IPS DF 6.9 (cell line): ENCODE data around the gene SON.
"Not testable (repeated sequence)": the region's sequence is repeated elsewhere in the genome, so short reads cannot be mapped to it uniquely, and the experiment has no call there.

Experiments
- DNase-seq: peaks from one replicate; pipeline ENCODE4 v3.0.0-alpha.2; 2013; ENCODE audit warnings: low read depth, low spot score
- H3K27ac ChIP-seq: one replicate; pipeline ENCODE4 v1.5.1; 2013; ENCODE audit warnings: low read length, control low read depth
- H3K27me3 ChIP-seq: 2 replicates; pipeline ENCODE4 v1.6.1; 2013; ENCODE audit warnings: mild to moderate bottlenecking, low read length; ENCODE audit not compliant: control insufficient read depth, insufficient read depth
- H3K36me3 ChIP-seq: 2 replicates; pipeline ENCODE4 v1.6.1; 2013; ENCODE audit warnings: low read length; ENCODE audit not compliant: control insufficient read depth, insufficient read depth
- H3K4me1 ChIP-seq: 2 replicates; pipeline ENCODE4 v1.6.1; 2013; ENCODE audit warnings: low read length; ENCODE audit not compliant: control insufficient read depth, insufficient read depth
- H3K4me3 ChIP-seq: 2 replicates; pipeline ENCODE4 v1.5.1; 2013; ENCODE audit warnings: mild to moderate bottlenecking, low read length
- H3K9me3 ChIP-seq: 2 replicates; pipeline ENCODE4 v1.6.1; 2013; ENCODE audit warnings: low read length, inconsistent platforms; ENCODE audit not compliant: control insufficient read depth, insufficient read depth
- WGBS: extraction: QIAGEN DNeasy Blood & Tissue Kit; methylation state at CpG from one replicate; pipeline ENCODE4 v1.1.7; 2013; ENCODE audit warnings: mixed read lengths, missing lambda C conversion rate; ENCODE audit not compliant: insufficient read length, insufficient coverage; 5-methylcytosine and 5-hydroxymethylcytosine counted together

SON gene, protein sequence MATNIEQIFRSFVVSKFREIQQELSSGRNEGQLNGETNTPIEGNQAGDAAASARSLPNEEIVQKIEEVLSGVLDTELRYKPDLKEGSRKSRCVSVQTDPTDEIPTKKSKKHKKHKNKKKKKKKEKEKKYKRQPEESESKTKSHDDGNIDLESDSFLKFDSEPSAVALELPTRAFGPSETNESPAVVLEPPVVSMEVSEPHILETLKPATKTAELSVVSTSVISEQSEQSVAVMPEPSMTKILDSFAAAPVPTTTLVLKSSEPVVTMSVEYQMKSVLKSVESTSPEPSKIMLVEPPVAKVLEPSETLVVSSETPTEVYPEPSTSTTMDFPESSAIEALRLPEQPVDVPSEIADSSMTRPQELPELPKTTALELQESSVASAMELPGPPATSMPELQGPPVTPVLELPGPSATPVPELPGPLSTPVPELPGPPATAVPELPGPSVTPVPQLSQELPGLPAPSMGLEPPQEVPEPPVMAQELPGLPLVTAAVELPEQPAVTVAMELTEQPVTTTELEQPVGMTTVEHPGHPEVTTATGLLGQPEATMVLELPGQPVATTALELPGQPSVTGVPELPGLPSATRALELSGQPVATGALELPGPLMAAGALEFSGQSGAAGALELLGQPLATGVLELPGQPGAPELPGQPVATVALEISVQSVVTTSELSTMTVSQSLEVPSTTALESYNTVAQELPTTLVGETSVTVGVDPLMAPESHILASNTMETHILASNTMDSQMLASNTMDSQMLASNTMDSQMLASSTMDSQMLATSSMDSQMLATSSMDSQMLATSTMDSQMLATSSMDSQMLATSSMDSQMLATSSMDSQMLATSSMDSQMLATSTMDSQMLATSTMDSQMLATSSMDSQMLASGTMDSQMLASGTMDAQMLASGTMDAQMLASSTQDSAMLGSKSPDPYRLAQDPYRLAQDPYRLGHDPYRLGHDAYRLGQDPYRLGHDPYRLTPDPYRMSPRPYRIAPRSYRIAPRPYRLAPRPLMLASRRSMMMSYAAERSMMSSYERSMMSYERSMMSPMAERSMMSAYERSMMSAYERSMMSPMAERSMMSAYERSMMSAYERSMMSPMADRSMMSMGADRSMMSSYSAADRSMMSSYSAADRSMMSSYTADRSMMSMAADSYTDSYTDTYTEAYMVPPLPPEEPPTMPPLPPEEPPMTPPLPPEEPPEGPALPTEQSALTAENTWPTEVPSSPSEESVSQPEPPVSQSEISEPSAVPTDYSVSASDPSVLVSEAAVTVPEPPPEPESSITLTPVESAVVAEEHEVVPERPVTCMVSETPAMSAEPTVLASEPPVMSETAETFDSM (N-terminal part only)

DNA sequence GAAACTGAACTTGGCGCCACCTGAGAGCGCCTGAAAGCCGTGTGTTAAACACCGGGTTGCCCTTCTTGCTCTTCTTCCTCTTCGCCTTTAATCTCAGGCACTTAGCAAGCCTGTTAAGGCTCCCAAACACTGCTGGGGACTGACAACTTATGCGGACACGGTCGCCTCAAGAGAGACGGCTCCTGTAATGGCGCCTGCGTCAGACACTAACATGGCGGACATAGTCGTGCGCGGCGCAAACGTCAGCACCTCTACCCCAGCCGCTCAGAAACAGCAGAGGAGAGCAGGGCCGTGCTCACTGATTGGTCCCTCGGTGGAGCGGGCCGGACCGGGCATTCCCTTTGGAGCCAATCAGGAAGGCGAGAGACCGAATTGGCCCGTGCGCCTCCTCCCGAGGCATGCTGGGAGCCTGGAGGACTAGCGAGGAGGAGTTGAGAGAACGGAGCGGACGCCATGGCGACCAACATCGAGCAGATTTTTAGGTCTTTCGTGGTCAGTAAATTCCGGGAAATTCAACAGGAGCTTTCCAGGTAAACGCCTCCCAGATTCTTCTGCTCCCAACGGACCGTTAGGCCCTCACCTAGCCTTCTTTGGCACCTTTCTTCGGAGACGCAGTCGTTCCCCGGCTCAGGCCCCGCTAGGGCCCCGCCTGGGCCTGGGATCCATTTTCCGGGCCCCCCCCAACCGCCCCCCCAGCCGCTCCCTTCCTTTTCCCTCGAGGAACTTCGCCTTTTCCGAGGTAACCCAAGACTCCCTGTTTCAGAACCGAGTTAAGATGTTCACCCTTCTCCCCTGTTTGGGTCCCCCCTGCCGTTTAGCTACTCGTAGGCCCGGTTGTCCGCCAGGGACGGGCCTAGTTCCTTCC lies at the start of gene SON:
Gene SON, plus strand, starts transcription at position 399 of the 865 bp plus-strand sequence. Its CDS starts 55 bp downstream, at position 454.
- Histone ChIP-seq H3K4me3 (peak within 1 kb of the TSS; percentile 96), H3K4me1 (no peaks in the 10 kb centered on the region), H3K9me3 (no peaks in the 10 kb centered on the region), H3K27ac (no peak within 1 kb of the TSS), H3K27me3 (no peaks in the 10 kb centered on the region), H3K36me3 (0 out of 2 replicates have a peak, but pooled peaks cover 3% of the 10 kb centered on the region)
- no CpG with 5 or more reads among the region's 57 CpGs for WGBS
- peak; percentile 97 for DNase-seq

DNA sequence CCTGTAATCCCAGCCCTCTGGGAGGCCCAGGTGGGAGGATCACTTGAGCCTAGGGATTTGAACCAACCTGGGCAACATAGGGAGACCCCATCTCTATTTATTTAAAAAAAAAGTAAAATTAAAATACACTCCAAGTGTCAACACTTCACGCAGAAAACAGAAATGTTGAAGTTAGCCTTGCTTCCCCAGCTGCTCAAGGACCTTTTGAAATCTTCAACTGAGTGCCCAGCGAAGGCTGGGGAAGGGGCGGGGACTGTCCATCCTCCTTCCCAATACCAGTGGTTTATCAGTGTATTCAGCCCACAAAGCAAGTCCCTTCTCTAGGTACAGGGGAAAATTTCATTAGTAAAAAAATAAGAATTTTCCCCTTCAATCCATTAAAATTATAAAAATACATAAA lies 49.1 kb upstream of the SON start:
- H3K4me3 ChIP-seq: no peak overlapping the region
- H3K36me3 ChIP-seq: no peaks in the 10 kb centered on the region
- H3K27me3 ChIP-seq: no peaks in the 10 kb centered on the region; the same call in 1 of the 2 replicates
- no peak overlapping the region for H3K27ac ChIP-seq
- WGBS: no CpG with 5 or more reads among the region's 3 CpGs
- no peaks in the 10 kb centered on the region for H3K9me3 ChIP-seq
- H3K4me1 ChIP-seq: no peaks in the 10 kb centered on the region
- no peak for DNase-seq

DNA sequence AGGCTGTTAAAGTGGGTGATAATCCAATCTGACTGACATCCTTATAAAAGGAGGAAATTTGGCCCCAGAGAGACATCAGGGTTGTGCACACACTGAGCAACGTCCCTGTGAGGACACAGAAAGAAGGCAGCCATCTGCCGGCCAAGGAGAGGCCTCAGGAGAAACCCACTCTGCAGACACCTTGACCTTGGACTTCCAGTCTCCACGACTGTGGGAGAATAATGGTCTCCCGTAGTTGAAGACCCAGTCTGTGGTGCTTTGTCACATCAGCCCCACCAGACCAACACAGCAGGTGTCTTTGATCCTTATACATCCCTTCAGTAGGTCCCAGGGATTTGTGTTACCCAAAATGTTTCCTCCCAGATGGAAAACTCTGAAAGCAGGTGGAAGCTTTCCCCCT lies 47.1 kb upstream of the SON start:
- no peaks in the 10 kb centered on the region for H3K4me1 ChIP-seq
- H3K9me3 ChIP-seq: no peaks in the 10 kb centered on the region
- H3K27ac ChIP-seq: no peak overlapping the region
- no CpG with 5 or more reads among the region's 4 CpGs for WGBS
- H3K4me3 ChIP-seq: no peak overlapping the region
- DNase-seq: no peak
- H3K27me3 ChIP-seq: no peaks in the 10 kb centered on the region; the same call in 1 of the 2 replicates
- H3K36me3 ChIP-seq: no peaks in the 10 kb centered on the region

DNA sequence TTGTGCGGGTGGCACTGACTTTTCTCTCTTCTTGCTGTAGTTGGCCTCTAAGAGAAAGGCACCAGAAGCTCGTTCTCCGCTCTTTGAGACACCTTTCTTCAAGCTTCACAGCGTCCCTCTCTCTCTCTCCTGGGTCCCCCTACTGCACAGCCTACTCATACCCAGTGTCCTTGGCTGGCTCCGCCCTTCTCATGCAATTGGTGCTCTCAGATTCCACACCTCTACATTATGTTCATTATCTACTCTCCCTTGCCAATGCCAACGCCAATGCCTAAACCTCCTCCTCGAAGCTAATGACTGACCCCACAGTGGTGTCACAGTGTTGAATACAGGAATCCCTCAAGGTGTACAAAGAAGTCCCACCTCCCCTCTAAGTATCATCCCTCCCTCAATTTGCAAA lies 46.5 kb upstream of the SON start:
- no peaks in the 10 kb centered on the region; the same call in 1 of the 2 replicates for H3K27me3 ChIP-seq
- H3K4me3 ChIP-seq: no peak overlapping the region
- no CpG with 5 or more reads among the region's 7 CpGs for WGBS
- no peaks in the 10 kb centered on the region for H3K36me3 ChIP-seq
- DNase-seq: no peak
- H3K4me1 ChIP-seq: no peaks in the 10 kb centered on the region
- H3K27ac ChIP-seq: no peak overlapping the region
- no peaks in the 10 kb centered on the region for H3K9me3 ChIP-seq

DNA sequence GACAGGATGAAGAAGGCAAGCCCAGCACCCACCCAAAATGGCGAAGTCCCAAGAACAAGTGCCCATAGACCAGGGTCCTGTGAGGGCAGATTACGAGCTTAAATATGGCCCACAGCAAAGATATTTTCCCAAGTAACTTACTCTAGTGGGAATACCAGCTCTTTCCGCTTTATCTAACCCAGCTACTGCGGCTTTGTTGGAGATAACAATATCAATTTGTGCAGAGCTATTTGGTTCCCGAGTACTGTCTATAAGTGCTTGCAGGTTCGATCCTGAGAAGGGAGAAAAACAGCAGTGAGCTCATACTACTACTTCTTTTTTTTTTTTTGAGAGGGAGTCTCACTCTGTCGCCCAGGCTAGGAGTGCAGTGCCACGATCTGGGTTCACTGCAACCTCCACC lies 37.0 kb upstream of the SON start:
- no peaks in the 10 kb centered on the region for H3K4me1 ChIP-seq
- H3K27ac ChIP-seq: no peak overlapping the region
- DNase-seq: no peak
- no peaks in the 10 kb centered on the region for H3K9me3 ChIP-seq
- H3K4me3 ChIP-seq: no peak overlapping the region
- no CpG with 5 or more reads among the region's 8 CpGs for WGBS
- H3K27me3 ChIP-seq: no peaks in the 10 kb centered on the region
- peaks cover 11% of the 10 kb centered on the region for H3K36me3 ChIP-seq

DNA sequence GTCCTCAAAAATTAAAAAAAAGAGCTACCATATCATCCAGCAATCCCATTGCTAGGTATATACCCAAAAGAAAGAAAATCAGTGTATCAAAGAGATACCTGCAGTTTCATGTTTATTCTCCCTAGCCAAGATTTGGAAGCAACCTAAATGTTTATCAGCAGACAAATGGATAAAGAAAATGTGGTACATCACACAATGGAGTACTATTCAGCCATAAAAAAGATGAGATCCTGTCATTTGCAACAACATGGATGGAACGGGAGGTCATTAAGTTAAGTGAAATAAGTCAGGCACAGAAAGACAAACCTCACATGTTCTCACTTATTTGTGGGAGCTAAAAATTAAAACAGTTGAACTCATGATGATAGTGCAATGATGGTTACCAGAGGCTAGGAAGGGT lies 35.8 kb upstream of the SON start:
- H3K9me3 ChIP-seq, H3K4me3 ChIP-seq, DNase-seq, H3K27me3 ChIP-seq, H3K4me1 ChIP-seq, H3K27ac ChIP-seq: not testable (repeated sequence)
- peaks cover 15% of the 10 kb centered on the region for H3K36me3 ChIP-seq
- no CpG with 5 or more reads among the region's 1 CpG for WGBS

DNA sequence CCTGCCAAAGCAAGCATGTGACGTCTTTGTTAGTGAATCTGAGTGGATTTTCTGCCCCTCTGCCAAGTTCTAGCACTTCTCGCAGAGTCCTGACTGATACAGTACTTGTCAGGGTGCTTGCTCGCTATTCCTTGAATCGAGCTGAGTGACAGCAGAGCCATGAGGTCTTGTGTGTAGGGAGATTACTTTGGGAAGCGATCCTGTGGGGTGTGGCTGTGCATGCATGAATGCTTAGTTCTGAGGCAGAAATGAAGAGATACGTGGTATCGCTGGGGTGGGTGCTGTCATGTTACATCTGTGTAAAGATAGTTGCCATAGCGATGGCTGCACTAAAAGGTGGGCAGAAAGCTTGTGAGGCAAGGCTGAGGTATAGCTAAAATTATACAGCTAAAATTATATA lies 32.0 kb upstream of the SON start:
- H3K4me1 ChIP-seq: no peaks in the 10 kb centered on the region
- H3K27ac ChIP-seq: no peak overlapping the region
- H3K9me3 ChIP-seq: no peaks in the 10 kb centered on the region
- no peaks in the 10 kb centered on the region for H3K27me3 ChIP-seq
- DNase-seq: no peak
- H3K4me3 ChIP-seq: no peak overlapping the region
- no CpG with 5 or more reads among the region's 8 CpGs for WGBS
- H3K36me3 ChIP-seq: peaks cover 26% of the 10 kb centered on the region

DNA sequence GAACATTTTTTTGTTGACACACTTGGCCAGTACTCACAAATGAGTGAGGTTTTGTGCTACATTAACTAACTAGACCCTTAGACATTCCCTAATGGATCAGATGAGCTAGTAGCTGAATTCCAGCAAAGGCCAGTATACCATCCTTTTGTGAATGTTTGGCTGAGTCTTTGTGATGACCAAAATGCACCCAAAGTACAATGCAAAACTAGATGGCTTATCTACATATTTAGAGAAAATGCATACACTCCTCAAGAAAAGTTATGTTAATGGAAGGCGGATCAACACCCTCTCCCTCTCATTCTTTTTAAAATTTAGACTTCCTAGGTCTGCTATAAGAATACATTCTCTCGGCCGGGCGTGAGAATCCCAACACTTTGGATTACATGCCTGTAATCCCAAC lies 31.2 kb upstream of the SON start:
- H3K9me3 ChIP-seq: no peaks in the 10 kb centered on the region
- H3K27ac ChIP-seq: no peak overlapping the region
- no peaks in the 10 kb centered on the region for H3K4me1 ChIP-seq
- H3K27me3 ChIP-seq: no peaks in the 10 kb centered on the region
- H3K4me3 ChIP-seq: no peak overlapping the region
- H3K36me3 ChIP-seq: peaks cover 25% of the 10 kb centered on the region
- WGBS: no CpG with 5 or more reads among the region's 4 CpGs
- no peak for DNase-seq

DNA sequence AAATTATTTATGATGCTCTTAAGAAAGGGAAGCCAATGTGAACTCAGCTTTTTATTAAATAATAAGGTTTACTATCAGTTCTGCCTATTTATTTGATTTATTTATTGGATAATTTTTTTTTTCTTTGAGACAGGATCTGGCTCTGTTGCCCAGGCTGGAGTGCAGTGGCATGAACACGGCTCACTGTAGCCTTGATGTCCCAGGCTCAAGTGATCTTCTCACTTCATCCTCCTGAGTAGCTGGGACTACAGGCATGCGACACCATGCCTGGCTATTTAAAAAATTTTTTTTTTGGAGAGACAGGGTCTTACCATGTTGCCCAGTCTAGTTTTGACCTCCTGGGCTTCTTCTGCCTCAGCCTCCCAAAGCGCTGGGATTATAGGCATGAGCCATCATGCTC lies 30.4 kb upstream of the SON start:
- no peaks in the 10 kb centered on the region for H3K9me3 ChIP-seq
- peaks cover 33% of the 10 kb centered on the region for H3K36me3 ChIP-seq

More for the DNA sequence above, 30.4 kb upstream of the SON start:
- H3K4me3 ChIP-seq: no peak overlapping the region
- no peak for DNase-seq
- H3K27me3 ChIP-seq: no peaks in the 10 kb centered on the region
- no peak overlapping the region for H3K27ac ChIP-seq
- no peaks in the 10 kb centered on the region for H3K4me1 ChIP-seq
- WGBS: no CpG with 5 or more reads among the region's 3 CpGs
